Bronchial epithelial cell (primary cell): ENCODE measurements around the gene ITPR2. TPM values are rescaled to one million over a fixed set of nuclear protein-coding genes. Genes with fewer than 3 reads are reported as not detected.
A peak's percentile ranks its signal among the peaks of the same experiment; 100 is the strongest.

Source experiments
- DNase-seq: peaks from one replicate; pipeline ENCODE4 v3.0.0-alpha.2; 2010; ENCODE audit warnings: low read depth
- FAIRE-seq: peaks from 2 replicates; lab custom pipeline; 2011; peaks lifted over from hg19 to GRCh38; lab: Jason Lieb, UNC
- H3K27me3 ChIP-seq: 2 replicates; pipeline ENCODE4 v1.5.1; 2011; ENCODE audit warnings: low read length; ENCODE audit not compliant: control insufficient read depth, insufficient read depth
- H3K36me3 ChIP-seq: 2 replicates; pipeline ENCODE4 v1.5.1; 2011; ENCODE audit warnings: low read length; ENCODE audit not compliant: control insufficient read depth, insufficient read depth
- H3K4me3 ChIP-seq: 2 replicates; pipeline ENCODE4 v1.5.1; 2011; ENCODE audit warnings: mild to moderate bottlenecking, low read depth, low read length, control low read depth
- CTCF ChIP-seq: IDR thresholded peaks from 2 replicates; pipeline ENCODE4 v1.5.1; 2011; ENCODE audit warnings: mild to moderate bottlenecking, moderate library complexity, low read length, control low read depth, inconsistent platforms; ENCODE audit not compliant: insufficient read depth, severe bottlenecking
- total RNA-seq: library from RNA; depleted of rRNA; stranded (reverse); fragments of >200 nt; gene quantifications from 2 replicates; pipeline ENCODE4 v1.2.1, GENCODE V29; 2014

ITPR2 gene
- total RNA-seq, 1 donor from 2014 or later: 5.8 TPM

DNA sequence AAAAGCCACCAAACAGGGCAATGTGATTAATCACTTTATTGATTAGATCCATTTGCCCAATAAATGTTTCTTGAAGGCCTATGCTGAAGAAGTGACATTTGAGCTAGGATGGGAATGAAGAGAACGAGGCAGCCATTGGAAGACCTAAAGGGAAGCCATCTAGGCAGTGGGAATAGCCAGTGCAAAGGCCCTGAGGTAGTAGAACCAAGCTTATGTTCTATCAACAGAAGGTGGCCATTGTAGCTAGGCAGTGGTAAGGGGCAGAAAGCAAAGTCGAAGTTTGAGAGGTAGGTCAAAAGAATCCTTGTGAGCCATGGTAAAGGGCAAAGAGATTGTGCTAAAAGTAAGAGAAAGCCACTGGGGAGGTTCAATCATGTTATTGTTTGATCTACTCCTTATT is 173.1 kb downstream of the ITPR2 start:
- TF ChIP-seq CTCF: no peak
- no peaks in the 10 kb centered on the region for H3K36me3 ChIP-seq
- FAIRE-seq: no peak

GRCh38 chr12:26658991-26659390 is 174.0 kb downstream of the ITPR2 start:
- DNase-seq (no peak), FAIRE-seq (no peak)

More for the DNA sequence above, 173.1 kb downstream of the ITPR2 start:
- DNase-seq: no peak
- Histone ChIP-seq H3K27me3 (no peaks in the 10 kb centered on the region), H3K4me3 (no peak overlapping the region)

DNA sequence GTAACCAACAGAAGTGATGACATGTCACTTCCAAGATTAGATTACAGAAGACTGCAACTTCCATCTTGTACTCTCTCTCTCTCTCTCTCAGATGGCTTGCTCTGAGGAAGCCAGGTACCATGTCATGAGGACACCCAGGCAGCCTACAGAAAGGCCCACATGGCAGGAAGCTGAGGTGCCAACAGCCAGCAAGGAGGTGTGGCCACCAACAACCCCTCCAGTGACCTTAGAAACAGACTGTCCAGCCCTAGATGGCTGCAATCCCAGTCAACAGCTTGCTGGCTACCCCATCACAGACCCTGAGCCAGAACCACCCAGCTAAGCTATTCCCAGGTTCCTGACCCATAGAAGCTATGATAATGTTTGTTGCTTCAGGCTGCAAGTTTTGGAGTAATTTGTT is 178.4 kb downstream of the ITPR2 start:
- FAIRE-seq (no peak), DNase-seq (no peak)
- Histone ChIP-seq H3K36me3 (no peaks in the 10 kb centered on the region), H3K4me3 (no peak overlapping the region), H3K27me3 (no peaks in the 10 kb centered on the region)
- TF ChIP-seq CTCF: no peak

More at GRCh38 chr12:26658991-26659390, 174.0 kb downstream of the ITPR2 start:
- Histone ChIP-seq H3K4me3 (no peak overlapping the region), H3K36me3 (no peaks in the 10 kb centered on the region), H3K27me3 (no peaks in the 10 kb centered on the region)
- no peak for TF ChIP-seq CTCF

DNA sequence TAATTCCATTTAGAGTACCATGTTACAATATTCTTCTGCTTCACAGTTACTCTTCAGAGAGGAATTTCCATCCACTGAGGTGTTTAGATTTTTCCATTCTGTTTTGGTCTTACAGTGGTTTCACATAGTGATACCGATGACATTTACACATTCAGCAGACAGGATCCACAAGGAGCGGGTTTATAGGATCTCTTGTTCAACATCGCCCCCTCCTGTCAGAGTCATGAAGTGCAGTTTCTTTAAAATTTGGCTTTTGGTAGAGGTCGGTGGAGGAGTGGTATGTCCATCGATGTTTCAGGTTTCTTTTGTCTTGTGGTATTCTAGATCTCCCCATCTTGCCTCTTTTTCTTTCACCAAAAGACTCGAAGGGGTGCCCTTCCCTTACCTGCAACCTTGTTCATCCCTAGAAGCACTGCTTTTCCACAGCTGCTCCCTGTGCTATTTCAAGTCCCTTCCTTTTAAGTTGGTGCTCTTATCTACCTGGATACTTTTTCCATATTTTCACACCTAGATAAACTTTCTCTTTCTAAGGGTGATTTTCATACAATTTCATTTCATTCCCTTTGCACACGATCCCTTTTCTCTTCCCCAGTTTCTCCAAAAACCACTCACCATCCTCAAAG is 181.3 kb downstream of the ITPR2 start:
- no peaks in the 10 kb centered on the region for H3K27me3 ChIP-seq
- DNase-seq (peak; percentile 52), FAIRE-seq (no peak)
- no peaks in the 10 kb centered on the region for H3K36me3 ChIP-seq
- TF ChIP-seq CTCF: peak; percentile 75
- no peak overlapping the region for H3K4me3 ChIP-seq

DNA sequence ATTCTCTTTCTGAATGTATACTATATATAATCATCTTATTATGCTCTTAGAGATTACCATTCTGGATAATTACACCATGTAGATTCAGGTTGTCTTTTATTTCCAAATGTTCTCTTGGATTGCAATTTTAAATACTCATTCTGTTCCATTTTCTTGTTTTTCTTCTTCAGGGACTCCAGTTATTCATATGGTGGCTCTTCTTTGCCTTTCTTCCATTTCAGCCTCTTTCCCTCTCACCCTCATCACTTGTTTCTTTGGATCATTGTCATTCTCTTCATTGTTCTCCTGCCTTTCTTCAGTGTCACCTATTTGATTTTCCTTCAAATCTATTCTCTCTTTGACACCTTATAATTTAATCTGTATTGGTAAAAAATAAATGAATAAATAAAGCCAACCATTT is 182.0 kb downstream of the ITPR2 start:
- DNase-seq (no peak), FAIRE-seq (no peak)
- no peaks in the 10 kb centered on the region for H3K27me3 ChIP-seq
- no peak for TF ChIP-seq CTCF
- no peaks in the 10 kb centered on the region for H3K36me3 ChIP-seq
- no peak overlapping the region for H3K4me3 ChIP-seq

GRCh38 chr12:26648999-26649398 is 184.0 kb downstream of the ITPR2 start:
- no peaks in the 10 kb centered on the region for H3K36me3 ChIP-seq
- FAIRE-seq (no peak), DNase-seq (no peak)

More at GRCh38 chr12:26648999-26649398, 184.0 kb downstream of the ITPR2 start:
- no peaks in the 10 kb centered on the region for H3K27me3 ChIP-seq
- TF ChIP-seq CTCF: no peak
- no peak overlapping the region for H3K4me3 ChIP-seq
